Hematopoietic multipotent progenitor cell treated with erythropoietin and hydrocortisone succinate and interleukin-3 and kit ligand, for 6 days (in vitro differentiated cells): ENCODE data around the gene ZNRD2.
A peak's percentile ranks its signal among the peaks of the same experiment; 100 is the strongest.
"Not testable (repeated sequence)": the region's sequence is repeated elsewhere in the genome, so short reads cannot be mapped to it uniquely, and the experiment has no call there.

Experiments used
- DNase-seq: peaks from one replicate; pipeline ENCODE4 v3.0.0-alpha.2; 2015

ZNRD2 gene, protein sequence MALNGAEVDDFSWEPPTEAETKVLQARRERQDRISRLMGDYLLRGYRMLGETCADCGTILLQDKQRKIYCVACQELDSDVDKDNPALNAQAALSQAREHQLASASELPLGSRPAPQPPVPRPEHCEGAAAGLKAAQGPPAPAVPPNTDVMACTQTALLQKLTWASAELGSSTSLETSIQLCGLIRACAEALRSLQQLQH

DNA sequence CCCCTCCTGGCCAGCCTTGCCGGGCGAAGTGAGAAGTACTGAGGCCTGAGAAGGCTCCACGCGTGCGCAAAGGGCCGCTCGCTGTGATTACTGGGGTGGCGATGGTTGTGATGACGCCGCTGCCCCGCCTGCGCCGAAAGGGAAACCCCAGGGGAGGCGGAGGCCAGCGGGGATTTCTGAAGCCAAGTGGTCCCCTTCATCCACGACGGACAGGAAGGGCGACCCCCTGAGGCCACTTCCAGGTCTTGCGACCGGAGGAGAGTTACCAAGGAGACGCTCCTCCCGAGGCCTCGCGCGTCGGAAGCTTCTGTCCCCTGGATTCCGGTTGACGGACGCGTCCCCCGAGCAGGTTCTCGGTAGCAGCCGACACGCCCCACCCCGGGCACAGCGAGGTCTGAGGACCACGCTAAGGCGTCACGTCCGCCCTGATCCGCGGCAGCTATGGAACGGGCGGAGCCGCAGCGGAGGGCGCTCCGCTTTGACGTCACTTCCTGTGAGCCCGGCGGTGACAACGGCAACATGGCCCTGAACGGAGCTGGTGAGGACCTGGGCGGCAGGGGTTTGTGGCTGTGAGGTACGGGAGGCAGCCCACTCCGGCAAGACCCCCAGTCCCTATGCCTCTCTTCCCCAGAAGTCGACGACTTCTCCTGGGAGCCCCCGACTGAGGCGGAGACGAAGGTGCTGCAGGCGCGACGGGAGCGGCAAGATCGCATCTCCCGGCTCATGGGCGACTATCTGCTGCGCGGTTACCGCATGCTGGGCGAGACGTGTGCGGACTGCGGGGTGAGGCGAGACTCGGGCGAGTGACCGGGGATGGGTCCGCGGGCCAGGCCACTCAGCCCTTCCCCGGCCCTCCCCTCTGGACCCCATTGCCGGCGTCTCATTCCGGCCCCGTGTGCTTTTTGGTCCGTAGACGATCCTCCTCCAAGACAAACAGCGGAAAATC is at the start of gene ZNRD2:
TSS of gene ZNRD2 (plus strand) at position 505 of the 946 bp plus-strand sequence. CDS start at position 520, 15 bp downstream.
- DNase-seq = peak; percentile 99

DNA sequence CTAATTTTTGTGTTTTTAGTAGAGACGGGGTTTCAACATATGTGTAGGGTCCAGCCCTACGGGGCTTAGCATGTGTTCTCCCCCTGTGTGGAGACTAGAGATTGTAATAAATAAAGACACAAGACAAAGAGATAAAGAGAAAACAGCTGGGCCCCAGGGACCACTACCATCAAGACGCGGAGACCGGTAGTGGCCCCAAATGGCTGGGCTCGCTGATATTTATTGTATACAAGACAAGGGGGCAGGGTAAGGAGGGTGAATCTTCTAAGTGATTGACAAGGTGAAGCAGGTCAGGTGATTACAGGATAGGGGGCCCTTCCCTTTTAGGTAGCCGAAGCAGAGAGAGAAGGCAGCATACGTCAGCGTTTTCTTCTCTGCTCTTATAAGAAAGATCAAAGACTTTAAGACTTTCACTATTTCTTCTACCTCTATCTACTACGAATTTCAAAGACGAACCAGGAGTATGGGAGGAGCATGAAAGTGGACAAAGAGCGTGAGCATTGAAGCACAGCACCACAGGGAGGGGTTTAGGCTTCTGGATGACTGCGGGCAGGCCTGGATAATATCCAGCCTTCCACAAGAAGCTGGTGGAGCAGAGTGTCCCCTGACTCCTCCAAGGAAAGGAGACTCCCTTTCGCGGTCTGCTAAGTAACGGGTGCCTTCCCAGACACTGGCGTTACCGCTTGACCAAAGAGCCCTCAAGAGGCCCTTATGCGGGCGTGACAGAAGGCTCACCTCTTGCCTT is 48.3 kb upstream of the ZNRD2 start:
- not testable (repeated sequence) for DNase-seq

DNA sequence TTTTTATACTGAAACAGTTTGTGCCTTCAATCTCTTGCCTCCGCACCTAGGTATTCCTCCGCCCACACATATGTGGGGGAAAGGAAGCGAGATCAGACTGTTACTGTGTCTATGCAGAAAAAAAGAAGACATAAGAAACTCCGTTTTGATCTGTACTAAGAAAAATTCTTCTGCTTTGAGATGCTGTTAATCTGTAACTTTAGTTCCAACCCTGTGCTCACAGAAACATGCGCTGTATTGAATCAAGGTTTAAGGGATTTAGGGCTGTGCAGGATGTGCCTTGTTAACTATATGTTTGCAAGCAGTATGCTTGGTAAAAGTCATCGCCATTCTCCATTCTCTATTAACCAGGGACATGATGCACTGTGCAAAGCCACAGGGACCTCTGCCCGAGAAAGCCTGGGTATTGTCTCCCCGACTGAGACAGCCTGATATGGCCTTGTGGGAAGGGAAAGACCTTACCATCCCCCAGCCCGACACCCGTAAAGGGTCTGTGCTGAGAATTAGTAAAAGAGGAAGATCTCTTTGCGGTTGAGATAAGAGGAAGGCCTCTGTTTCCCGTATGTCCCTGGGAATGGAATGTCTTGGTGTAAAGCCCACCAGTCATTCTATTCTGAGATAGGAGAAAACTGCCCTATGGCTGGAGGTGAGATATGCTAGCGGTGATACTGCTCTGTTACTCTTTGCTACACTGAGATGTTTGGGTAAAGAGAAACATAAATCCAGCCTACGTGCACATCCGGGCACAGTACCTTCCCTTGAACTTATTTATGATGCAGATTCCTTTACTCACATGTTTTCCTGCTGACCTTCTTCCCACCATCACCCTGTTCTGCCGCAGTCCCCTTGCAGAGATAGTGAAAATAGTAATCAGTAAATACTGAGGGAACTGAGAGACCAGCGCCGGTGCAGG is 47.3 kb upstream of the ZNRD2 start:
- DNase-seq = peak; percentile 83

DNA sequence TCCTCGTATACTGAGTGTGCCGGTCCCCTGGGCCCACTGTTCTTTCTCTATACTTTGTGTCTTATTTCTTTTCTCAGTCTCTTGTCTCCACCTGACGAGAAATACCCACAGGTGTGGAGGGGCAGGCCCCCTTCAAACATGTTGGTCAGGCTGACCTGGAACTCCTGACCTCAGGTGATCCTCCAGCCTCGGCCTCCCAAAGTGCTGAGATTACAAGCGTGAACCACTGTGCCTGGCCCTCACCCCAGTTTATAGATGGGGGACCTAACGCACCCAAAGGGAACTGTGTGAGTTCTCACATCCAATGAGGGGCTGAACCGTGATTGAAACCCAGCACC is 46.7 kb upstream of the ZNRD2 start:
- DNase-seq = not testable (repeated sequence)

DNA sequence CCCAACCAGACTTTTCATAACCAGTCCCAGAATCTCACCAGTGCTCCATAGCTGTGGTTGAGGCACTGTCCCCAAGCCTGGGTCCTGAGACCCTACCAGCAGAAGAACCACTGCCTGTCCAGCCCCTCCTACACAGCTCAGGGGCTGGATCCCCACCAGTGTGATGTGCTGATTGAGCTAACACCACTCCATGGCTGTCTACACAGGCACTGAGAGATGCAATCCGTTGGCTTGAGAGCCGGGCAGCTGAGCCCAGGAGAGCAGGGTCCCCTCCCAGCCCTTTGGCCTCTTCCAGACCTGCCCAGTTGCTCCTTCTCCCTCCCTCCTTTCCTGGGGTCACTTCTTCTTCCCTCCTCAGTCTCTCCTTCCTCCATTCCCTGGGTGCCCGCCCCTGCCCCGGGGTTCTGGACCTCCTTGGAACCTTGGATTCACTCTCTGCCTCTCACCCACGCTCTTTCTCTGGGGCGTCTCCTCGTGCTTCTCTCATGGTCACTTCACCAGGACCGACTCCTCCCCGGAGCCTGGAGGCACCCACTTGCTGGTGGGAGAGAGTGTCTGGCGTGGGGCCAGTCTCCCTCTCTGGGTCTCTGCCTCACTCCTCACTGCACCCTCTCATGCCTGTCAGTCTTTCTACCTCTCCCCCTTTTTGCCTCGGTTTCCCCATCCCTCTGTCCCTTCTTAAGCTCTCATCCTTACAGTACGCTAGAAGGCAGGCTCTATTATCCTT is 46.1 kb upstream of the ZNRD2 start:
- no peak for DNase-seq

DNA sequence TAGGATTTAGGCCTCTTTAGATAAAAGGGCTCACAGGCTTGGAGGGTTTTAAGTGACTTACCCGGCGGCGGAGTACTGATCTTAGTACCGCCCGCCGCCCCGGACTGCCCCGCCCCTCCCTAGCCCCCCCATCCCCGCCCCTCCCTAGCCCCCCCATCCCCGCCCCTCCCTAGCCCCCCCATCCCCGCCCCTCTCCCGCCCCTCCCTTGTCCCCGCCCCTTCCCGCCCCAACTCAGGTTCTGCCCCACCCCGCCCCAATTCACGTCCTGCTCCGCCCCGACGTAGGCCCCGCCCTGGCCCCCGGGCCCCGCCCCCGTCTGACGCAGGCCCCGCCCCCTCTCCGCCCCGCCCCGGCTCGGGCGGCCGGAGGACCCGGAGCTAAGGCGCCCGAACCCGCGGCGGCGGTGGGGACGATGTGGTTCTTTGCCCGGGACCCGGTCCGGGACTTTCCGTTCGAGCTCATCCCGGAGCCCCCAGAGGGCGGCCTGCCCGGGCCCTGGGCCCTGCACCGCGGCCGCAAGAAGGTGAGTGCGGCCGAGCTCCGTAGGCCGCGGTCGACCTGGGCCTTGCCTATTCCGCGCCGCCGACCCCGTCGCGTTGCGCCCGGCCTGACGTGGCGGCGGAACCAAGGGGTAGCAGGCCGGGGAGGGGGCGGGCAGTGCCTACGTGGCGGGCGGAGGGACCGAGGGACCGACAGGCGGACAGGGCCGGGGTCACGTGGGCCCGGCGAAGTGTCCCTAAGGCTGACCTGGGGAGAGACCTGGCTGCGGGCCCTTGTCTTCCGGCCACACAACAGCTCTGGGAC is 45.3 kb upstream of the ZNRD2 start, which contains the start of gene SCYL1:
TSS of gene SCYL1 (plus strand) at position 343 of the 805 bp plus-strand sequence. CDS start at position 414, 71 bp downstream.
- peak; percentile 86 for DNase-seq

DNA sequence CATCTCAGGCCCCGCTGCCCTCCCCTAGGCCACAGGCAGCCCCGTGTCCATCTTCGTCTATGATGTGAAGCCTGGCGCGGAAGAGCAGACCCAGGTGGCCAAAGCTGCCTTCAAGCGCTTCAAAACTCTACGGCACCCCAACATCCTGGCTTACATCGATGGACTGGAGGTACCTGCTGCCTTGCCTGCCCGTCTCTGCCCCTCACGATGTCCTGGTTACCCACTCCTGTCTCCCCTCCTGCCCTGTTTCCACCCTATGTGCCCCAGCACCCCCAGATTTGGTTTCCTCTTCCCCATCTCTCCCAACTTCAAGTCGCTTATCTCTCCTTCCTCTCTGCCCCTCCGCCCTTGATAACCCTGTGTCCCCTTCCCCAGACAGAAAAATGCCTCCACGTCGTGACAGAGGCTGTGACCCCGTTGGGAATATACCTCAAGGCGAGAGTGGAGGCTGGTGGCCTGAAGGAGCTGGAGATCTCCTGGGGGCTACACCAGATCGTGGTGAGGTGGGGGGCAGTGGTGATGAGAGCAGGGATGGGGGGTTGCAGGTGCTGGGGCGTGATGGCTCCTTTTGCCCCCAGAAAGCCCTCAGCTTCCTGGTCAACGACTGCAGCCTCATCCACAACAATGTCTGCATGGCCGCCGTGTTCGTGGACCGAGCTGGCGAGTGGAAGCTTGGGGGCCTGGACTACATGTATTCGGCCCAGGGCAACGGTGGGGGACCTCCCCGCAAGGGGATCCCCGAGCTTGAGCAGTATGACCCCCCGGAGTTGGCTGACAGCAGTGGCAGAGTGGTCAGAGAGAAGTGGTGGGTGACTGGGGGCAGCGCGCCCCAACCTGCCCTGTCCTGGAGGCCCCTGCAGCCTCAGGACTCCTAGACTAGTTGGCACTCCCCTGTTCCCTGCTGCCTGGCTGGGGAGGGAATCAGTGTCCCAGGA is 44.5 kb upstream of the ZNRD2 start:
- peak; percentile 42 for DNase-seq

DNA sequence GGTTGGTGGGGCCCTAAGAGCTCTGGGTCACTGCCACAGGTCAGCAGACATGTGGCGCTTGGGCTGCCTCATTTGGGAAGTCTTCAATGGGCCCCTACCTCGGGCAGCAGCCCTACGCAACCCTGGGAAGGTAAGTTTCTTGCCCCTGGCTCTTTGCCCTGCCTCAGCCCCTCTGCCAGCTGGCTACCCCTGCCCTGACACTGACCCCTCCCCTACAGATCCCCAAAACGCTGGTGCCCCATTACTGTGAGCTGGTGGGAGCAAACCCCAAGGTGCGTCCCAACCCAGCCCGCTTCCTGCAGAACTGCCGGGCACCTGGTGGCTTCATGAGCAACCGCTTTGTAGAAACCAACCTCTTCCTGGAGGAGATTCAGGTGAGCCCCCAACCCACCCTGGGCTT is 43.5 kb upstream of the ZNRD2 start:
- DNase-seq = no peak

DNA sequence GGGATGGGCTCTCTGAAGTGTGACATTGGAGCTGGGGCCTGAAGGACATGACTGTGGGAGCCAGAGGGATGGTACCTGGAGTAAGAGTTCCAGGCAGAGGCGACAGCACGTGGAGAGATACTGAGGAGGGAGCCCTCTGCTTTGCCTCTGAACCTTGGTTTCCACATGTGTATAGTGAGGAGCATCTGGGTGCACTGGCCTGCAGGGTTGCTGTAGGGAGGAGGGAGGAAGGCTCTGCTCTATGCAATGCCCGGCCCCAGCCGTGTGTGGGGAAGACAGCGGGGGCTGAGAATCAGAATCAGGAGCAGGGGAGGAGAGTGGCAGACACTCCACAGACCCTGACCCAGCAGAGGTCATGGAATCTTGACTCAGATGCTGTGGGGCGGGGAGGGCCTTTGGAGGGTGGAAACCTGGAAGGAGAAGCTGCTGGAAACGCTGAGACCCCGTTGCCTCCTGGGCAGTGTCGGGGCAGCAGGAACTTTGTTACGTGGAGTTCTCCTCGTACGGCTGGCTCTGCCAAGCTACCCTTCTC is 41.4 kb upstream of the ZNRD2 start:
- no peak for DNase-seq

DNA sequence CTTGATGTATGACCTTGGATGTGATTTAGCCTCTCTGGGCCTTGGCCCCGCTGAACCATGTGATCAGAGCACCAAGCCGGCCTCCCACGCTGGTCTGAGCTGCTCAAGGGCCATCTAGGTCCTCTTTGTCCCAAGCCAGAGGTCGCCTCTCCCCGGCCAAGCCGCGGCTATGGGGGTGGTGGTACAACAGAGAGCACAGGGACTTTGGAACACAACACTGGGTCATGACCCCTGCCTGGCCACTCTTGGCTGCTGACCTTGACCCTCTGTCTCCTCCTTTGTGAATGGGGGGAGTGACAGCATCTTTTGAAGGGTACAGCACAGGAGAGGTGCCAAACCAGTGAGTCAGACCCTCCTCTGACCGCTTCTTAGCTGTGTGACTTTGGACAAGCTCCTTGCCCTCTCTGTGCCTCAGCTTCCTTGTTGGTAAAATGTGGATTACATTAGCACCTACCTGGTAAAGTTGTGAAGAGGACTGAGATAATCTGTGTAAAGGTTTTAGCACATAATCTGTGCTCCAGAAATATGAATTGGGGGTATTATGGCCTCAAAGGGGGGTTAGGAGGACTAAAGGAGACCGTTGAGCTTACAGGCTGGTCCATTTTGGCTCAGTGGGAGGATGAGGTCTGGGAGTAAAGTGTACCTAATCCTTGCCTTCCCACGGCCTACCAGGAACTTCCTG is 40.7 kb upstream of the ZNRD2 start:
- no peak for DNase-seq

DNA sequence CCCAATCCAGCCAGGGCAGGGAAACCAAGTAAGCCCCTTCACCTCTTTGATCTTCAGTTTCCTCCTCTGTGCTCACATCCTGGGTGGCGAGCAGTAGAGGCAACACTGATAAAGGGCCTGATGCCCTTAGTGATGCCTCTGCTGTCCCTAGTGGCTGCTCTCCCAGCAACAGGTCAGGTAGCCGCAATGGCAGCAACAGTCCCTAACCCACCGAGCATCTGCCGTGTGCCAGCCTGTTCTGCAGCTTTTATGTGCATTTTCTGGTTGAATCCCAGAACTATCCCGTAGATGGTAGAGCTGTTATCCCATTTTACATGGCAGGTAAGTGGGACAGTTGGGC is 40.1 kb upstream of the ZNRD2 start:
- DNase-seq = peak; percentile 73

DNA sequence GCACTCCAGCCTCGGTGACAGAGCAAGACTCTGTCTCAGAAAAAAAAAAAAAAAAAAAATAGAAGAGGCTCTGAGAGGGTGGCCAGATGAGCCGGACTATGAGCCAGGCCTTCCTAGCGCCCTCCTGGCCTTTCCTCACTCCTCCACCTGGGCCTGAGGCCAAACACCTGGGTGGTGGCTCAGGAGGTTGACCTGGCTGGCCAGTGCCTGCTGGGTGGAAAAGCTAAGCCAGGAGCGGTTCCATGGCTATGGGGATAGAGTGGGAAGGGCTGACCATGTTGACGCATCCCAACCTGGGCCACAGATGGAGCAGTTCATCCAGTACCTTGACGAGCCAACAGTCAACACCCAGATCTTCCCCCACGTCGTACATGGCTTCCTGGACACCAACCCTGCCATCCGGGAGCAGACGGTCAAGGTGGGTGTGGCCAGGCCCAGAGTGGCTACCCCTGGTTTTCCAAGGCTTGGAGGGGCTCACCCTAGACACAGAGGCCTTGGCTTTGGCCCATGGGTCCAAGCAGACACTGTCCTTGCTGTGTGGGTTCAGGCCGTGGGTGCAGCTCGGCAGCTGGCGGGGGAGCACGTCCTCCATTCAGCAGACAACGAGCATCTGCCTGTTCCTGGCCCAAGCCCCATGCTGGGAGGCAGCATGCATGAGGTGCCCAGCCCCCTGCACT is 37.8 kb upstream of the ZNRD2 start:
- DNase-seq = no peak

DNA sequence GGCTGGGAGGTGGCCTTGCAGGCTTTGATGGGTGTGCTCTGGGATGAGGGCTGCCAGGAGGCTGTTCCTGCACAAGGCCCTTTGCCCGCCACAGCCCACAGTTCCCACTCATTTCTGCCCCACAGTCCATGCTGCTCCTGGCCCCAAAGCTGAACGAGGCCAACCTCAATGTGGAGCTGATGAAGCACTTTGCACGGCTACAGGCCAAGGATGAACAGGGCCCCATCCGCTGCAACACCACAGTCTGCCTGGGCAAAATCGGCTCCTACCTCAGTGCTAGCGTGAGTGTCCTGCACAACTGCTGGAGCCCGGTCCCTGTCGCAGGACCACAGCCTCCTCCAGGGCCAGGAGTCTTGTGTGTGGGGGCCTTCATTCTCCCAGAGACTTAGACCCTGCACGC is 35.2 kb upstream of the ZNRD2 start:
- no peak for DNase-seq

DNA sequence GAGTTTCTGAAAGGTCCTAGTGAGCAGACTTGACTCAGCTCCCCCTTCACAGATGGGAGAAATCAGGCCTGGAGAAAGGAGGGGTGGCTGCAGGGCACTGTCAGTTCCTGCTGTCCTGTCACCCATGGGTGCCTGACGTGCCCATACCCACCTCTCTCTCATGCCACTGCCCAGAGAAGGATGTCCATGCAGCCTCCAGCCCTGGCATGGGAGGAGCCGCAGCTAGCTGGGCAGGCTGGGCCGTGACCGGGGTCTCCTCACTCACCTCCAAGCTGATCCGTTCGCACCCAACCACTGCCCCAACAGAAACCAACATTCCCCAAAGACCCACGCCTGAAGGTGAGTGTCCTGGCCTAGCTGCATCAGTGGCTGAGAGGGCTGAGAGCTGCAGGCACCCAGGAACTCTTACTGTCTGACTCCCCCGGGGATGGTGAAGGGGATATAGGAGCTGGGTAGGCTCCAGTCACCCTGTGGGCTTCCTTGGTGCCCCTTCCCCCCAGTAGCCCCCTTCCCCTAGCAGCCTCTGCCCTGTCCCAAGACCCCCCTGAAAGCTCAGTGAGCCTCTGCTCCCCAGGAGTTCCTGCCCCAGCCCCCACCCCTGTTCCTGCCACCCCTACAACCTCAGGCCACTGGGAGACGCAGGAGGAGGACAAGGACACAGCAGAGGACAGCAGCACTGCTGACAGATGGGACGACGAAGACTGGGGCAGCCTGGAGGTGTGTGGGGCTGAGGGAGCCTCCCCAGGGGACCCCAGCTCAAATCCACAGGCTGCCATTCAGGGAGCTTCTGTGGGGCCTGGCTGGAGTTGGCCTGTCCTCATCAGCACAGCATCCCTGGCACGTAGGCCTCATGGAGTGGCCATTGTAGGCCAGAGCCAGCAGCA is 33.6 kb upstream of the ZNRD2 start:
- no peak for DNase-seq

DNA sequence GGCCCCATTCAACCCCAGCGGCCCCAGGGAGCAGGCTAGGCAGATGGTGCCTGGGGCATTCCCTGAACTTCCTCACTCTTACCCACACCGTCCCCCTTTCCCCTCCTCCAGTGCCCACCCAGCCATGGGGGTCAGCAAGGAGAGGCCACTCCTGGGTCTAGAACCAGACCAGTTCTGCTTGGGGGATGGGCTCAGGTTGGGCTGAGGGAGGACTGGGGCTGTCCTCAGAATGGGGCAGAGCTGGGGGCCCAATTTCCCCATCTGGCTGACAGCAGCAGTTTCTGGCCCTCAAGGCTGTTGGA is 33.0 kb upstream of the ZNRD2 start:
- DNase-seq = no peak

DNA sequence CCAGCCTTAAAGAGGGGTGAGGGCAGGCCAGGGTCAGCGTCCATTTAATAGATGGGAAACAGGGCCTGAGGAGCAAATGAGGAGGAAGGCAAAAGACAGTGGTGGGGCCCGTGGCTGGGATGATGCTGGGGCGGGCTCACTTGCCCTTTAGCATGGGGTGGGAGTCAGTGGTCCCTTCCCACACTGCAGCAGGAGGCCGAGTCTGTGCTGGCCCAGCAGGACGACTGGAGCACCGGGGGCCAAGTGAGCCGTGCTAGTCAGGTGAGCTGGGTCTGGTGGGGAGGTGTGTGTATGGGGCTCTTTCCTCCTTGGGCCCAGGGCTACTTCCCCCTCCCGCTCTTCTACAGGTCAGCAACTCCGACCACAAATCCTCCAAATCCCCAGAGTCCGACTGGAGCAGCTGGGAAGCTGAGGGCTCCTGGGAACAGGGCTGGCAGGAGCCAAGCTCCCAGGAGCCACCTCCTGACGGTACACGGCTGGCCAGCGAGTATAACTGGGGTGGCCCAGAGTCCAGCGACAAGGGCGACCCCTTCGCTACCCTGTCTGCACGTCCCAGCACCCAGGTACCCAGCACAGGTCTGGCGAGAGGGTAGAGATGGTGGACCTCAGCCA is 32.6 kb upstream of the ZNRD2 start:
- no peak for DNase-seq
